Measurements from ENCODE around the gene CNN2. TPM values are rescaled to one million over a fixed set of nuclear protein-coding genes. Genes with fewer than 3 reads are reported as not detected.

CNN2 gene
- total and polyA plus RNA-seq, 2 of the 13 experiments (the other 11 are each of a cell fraction or from before 2014, with no cell fraction given) = 63.6 to 70.0 TPM

GRCh38 chr19:1050989-1051788 lies 24.8 kb downstream of the CNN2 start:
- H3K27ac ChIP-seq (ENCODE audit: extremely low read length, insufficient read depth, low read length) = peak overlapping the region; percentile 75
- ChIA-PET CTCF (ENCODE audit: low intra/inter-chr PET ratio, low total read pairs) (no interaction called here), POLR2A (interaction anchor here (0.6 to 1.9 kb wide), 12 partner anchors 8 to 132 kb away, joined by 3 to 9 read pairs (median 4); partner anchors contain the start of genes ABCA7 and ARHGAP45)
- H3K9me3 ChIP-seq (ENCODE audit: low read length) = no peaks in the 10 kb centered on the region
- H3K4me1 ChIP-seq (ENCODE audit: insufficient read depth, low read length) = peaks cover 32% of the 10 kb centered on the region
- H3K4me3 ChIP-seq (replicated peaks in 1 of 3; ENCODE audit: insufficient read depth in 1 of 3, low read depth in 2 of 3, low read length in 3 of 3) = peak overlapping the region; percentile 62 to 75 (median 64); a peak in 5 of 6 replicates
- no TSS peak for BruUV-seq (replicated peaks)
- no peaks in the 10 kb centered on the region for H4K20me1 ChIP-seq (ENCODE audit: insufficient read depth, low read length)
- FAIRE-seq (no peak), DNase-seq (ENCODE audit: low spot score) (no peak), ATAC-seq (peak; percentile 74)
- intact Hi-C loops (cut with micrococcal nuclease; ENCODE audit: unreplicated experiment) = loop anchor here (10.0 kb wide), 1 partner anchor 54 kb away; the partner anchor contains the start of gene GPX4
- H3K9ac ChIP-seq (ENCODE audit: insufficient read depth, low read depth, low read length) = peak overlapping the region; percentile 69
- peak overlapping the region; percentile 71 for H2AFZ ChIP-seq (ENCODE audit: low read length)
- H3K27me3 ChIP-seq (ENCODE audit: control insufficient read depth in 1 of 2, insufficient read depth in 2 of 2, low read length in 2 of 2) = no peaks in the 10 kb centered on the region
- WGBS (ENCODE audit: low lambda C conversion rate) = 2% methylated on average over 17 of the region's 31 CpGs
- in situ Hi-C loops (cut with HindIII; ENCODE audit: extremely low pct_ligation_motif_present, low pct_unique_long_range_greater_than_20kb) = no loop called here
- H3K4me2 ChIP-seq (ENCODE audit: low read depth, low read length) = peak overlapping the region; percentile 85
- no peaks in the 10 kb centered on the region for H3K79me2 ChIP-seq (ENCODE audit: insufficient read depth, low read length)
- H3K36me3 ChIP-seq (replicated peaks in 1 of 2; ENCODE audit: control insufficient read depth in 1 of 2, insufficient read depth in 2 of 2, low read length in 2 of 2) = peaks cover 7 to 21% of the 10 kb centered on the region in 2 experiments; a peak in 3 of 5 replicates
- peak; percentile 85; the same call in 1 of the 2 replicates for TF ChIP-seq THAP9 (CRISPR knock-in tag; IDR thresholded peaks at IDR 0.05; ENCODE audit: borderline replicate concordance)
- TF ChIP-seq, protein P1, sequence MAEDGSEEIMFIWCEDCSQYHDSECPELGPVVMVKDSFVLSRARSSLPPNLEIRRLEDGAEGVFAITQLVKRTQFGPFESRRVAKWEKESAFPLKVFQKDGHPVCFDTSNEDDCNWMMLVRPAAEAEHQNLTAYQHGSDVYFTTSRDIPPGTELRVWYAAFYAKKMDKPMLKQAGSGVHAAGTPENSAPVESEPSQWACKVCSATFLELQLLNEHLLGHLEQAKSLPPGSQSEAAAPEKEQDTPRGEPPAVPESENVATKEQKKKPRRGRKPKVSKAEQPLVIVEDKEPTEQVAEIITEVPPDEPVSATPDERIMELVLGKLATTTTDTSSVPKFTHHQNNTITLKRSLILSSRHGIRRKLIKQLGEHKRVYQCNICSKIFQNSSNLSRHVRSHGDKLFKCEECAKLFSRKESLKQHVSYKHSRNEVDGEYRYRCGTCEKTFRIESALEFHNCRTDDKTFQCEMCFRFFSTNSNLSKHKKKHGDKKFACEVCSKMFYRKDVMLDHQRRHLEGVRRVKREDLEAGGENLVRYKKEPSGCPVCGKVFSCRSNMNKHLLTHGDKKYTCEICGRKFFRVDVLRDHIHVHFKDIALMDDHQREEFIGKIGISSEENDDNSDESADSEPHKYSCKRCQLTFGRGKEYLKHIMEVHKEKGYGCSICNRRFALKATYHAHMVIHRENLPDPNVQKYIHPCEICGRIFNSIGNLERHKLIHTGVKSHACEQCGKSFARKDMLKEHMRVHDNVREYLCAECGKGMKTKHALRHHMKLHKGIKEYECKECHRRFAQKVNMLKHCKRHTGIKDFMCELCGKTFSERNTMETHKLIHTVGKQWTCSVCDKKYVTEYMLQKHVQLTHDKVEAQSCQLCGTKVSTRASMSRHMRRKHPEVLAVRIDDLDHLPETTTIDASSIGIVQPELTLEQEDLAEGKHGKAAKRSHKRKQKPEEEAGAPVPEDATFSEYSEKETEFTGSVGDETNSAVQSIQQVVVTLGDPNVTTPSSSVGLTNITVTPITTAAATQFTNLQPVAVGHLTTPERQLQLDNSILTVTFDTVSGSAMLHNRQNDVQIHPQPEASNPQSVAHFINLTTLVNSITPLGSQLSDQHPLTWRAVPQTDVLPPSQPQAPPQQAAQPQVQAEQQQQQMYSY (CRISPR knock-in tag; IDR thresholded peaks at IDR 0.05) = no peak
- TF ChIP-seq TARDBP (CRISPR knock-in tag; IDR thresholded peaks at IDR 0.05) = peak; percentile 81; the same call in 1 of the 2 replicates
- peak; percentile 54; the same call in 1 of the 2 replicates for TF ChIP-seq ZNF609 (CRISPR knock-in tag; IDR thresholded peaks at IDR 0.05; ENCODE audit: borderline replicate concordance)
- TF ChIP-seq, protein P2, sequence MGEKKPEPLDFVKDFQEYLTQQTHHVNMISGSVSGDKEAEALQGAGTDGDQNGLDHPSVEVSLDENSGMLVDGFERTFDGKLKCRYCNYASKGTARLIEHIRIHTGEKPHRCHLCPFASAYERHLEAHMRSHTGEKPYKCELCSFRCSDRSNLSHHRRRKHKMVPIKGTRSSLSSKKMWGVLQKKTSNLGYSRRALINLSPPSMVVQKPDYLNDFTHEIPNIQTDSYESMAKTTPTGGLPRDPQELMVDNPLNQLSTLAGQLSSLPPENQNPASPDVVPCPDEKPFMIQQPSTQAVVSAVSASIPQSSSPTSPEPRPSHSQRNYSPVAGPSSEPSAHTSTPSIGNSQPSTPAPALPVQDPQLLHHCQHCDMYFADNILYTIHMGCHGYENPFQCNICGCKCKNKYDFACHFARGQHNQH (CRISPR knock-in tag; IDR thresholded peaks at IDR 0.05) = peak; percentile 28

Data from HepG2 (cell line).